ENCODE data around the gene GRK5. TPM values are rescaled to one million over a fixed set of nuclear protein-coding genes. Genes with fewer than 3 reads are reported as not detected.

GRK5 gene
- total RNA-seq, 1 experiment from 2014 or later: 58.2 TPM

GRCh38 chr10:119247550-119247894, 40.2 kb downstream of the GRK5 start:
- Histone ChIP-seq H3K4me1 (ENCODE audit: insufficient read depth, low read length, poor library complexity, severe bottlenecking) (peaks cover 25% of the 10 kb centered on the region), H3K36me3 (ENCODE audit: insufficient read depth, low read length, poor library complexity, severe bottlenecking) (no peaks in the 10 kb centered on the region), H3K4me3 (ENCODE audit: low read depth, low read length, poor library complexity, severe bottlenecking) (no peak overlapping the region), H3K9me3 (ENCODE audit: low read depth, low read length, poor library complexity, severe bottlenecking) (no peaks in the 10 kb centered on the region), H3K27ac (ENCODE audit: low read depth, low read length, poor library complexity, severe bottlenecking) (no peak overlapping the region), H3K27me3 (replicated peaks; ENCODE audit: insufficient read depth, low read depth, low read length, poor library complexity) (no peaks in the 10 kb centered on the region)
- ChIA-PET CTCF (no interaction called here), POLR2A (ENCODE audit: low non-redundant PET) (no interaction called here)
- no peak for DNase-seq (ENCODE audit: low spot score)
- intact Hi-C loops (cut with micrococcal nuclease; ENCODE audit: unreplicated experiment): no loop called here
- BruUV-seq (replicated peaks): no TSS peak
- TF ChIP-seq CTCF (conservative IDR thresholded peaks at IDR 0.05; ENCODE audit: low read depth, low read length) (no peak), EZH2 (IDR thresholded peaks at IDR 0.05; ENCODE audit: borderline replicate concordance, low read depth, low read length, poor library complexity, severe bottlenecking) (no peak)

- Histone ChIP-seq H3K27me3 (replicated peaks; ENCODE audit: insufficient read depth, low read depth, low read length, poor library complexity) (no peaks in the 10 kb centered on the region), H3K9me3 (ENCODE audit: low read depth, low read length, poor library complexity, severe bottlenecking) (no peaks in the 10 kb centered on the region), H3K4me1 (ENCODE audit: insufficient read depth, low read length, poor library complexity, severe bottlenecking) (peaks cover 31% of the 10 kb centered on the region), H3K36me3 (ENCODE audit: insufficient read depth, low read length, poor library complexity, severe bottlenecking) (no peaks in the 10 kb centered on the region), H3K4me3 (ENCODE audit: low read depth, low read length, poor library complexity, severe bottlenecking) (no peak overlapping the region), H3K27ac (ENCODE audit: low read depth, low read length, poor library complexity, severe bottlenecking) (no peak overlapping the region)
- no peak for TF ChIP-seq CTCF (conservative IDR thresholded peaks at IDR 0.05; ENCODE audit: low read depth, low read length)
- TF ChIP-seq EZH2 (IDR thresholded peaks at IDR 0.05; ENCODE audit: borderline replicate concordance, low read depth, low read length, poor library complexity, severe bottlenecking): no peak
- BruUV-seq (replicated peaks): no TSS peak
- CTCF ChIA-PET: no interaction called here
- POLR2A ChIA-PET (ENCODE audit: low non-redundant PET): no interaction called here
- DNase-seq (ENCODE audit: low spot score): no peak
- intact Hi-C loops (cut with micrococcal nuclease; ENCODE audit: unreplicated experiment): no loop called here
Measured at GRCh38 chr10:119248184-119248583, 40.8 kb downstream of the GRK5 start.

GRCh38 chr10:119248681-119249080, 41.3 kb downstream of the GRK5 start:
- TF ChIP-seq EZH2 (IDR thresholded peaks at IDR 0.05; ENCODE audit: borderline replicate concordance, low read depth, low read length, poor library complexity, severe bottlenecking) (no peak), CTCF (conservative IDR thresholded peaks at IDR 0.05; ENCODE audit: low read depth, low read length) (no peak)
- no peaks in the 10 kb centered on the region for H3K27me3 ChIP-seq (replicated peaks; ENCODE audit: insufficient read depth, low read depth, low read length, poor library complexity)
- no peak for DNase-seq (ENCODE audit: low spot score)
- BruUV-seq (replicated peaks): no TSS peak
- peaks cover 36% of the 10 kb centered on the region for H3K4me1 ChIP-seq (ENCODE audit: insufficient read depth, low read length, poor library complexity, severe bottlenecking)
- ChIA-PET POLR2A (ENCODE audit: low non-redundant PET) (no interaction called here), CTCF (no interaction called here)
- H3K36me3 ChIP-seq (ENCODE audit: insufficient read depth, low read length, poor library complexity, severe bottlenecking): no peaks in the 10 kb centered on the region
- intact Hi-C loops (cut with micrococcal nuclease; ENCODE audit: unreplicated experiment): no loop called here
- H3K4me3 ChIP-seq (ENCODE audit: low read depth, low read length, poor library complexity, severe bottlenecking): no peak overlapping the region
- no peak overlapping the region for H3K27ac ChIP-seq (ENCODE audit: low read depth, low read length, poor library complexity, severe bottlenecking)
- no peaks in the 10 kb centered on the region for H3K9me3 ChIP-seq (ENCODE audit: low read depth, low read length, poor library complexity, severe bottlenecking)
